ENCODE measurements around the gene PDE9A.

DNA sequence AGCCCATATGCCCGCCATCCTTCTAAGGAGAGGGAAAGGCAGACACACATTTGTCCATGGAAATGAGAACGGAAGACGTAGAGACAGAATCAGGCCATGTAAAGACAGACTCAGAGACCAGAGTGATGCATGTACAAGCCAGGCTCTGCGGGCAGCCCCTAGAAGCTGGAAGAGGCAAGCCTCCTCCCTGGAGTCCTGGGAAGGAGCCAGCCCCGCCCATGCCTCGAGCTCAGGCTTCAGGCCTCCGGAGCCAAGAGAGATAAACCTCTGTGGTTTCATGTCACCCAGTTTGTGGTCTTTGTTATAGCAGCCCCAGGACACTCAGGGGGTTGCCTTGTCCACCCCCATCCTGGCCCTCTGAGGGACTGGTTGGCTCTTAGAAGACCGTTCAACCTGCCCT lies 11.6 kb downstream of the PDE9A start:
- TF ChIP-seq, protein P1, sequence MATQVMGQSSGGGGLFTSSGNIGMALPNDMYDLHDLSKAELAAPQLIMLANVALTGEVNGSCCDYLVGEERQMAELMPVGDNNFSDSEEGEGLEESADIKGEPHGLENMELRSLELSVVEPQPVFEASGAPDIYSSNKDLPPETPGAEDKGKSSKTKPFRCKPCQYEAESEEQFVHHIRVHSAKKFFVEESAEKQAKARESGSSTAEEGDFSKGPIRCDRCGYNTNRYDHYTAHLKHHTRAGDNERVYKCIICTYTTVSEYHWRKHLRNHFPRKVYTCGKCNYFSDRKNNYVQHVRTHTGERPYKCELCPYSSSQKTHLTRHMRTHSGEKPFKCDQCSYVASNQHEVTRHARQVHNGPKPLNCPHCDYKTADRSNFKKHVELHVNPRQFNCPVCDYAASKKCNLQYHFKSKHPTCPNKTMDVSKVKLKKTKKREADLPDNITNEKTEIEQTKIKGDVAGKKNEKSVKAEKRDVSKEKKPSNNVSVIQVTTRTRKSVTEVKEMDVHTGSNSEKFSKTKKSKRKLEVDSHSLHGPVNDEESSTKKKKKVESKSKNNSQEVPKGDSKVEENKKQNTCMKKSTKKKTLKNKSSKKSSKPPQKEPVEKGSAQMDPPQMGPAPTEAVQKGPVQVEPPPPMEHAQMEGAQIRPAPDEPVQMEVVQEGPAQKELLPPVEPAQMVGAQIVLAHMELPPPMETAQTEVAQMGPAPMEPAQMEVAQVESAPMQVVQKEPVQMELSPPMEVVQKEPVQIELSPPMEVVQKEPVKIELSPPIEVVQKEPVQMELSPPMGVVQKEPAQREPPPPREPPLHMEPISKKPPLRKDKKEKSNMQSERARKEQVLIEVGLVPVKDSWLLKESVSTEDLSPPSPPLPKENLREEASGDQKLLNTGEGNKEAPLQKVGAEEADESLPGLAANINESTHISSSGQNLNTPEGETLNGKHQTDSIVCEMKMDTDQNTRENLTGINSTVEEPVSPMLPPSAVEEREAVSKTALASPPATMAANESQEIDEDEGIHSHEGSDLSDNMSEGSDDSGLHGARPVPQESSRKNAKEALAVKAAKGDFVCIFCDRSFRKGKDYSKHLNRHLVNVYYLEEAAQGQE (IDR thresholded peaks at IDR 0.05; ENCODE audit: low read depth): no peak
- TF ChIP-seq, protein P2, sequence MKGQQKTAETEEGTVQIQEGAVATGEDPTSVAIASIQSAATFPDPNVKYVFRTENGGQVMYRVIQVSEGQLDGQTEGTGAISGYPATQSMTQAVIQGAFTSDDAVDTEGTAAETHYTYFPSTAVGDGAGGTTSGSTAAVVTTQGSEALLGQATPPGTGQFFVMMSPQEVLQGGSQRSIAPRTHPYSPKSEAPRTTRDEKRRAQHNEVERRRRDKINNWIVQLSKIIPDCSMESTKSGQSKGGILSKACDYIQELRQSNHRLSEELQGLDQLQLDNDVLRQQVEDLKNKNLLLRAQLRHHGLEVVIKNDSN (IDR thresholded peaks at IDR 0.05): no peak

Measured in Ishikawa (cell line).